GM12878 (cell line): ENCODE results near the gene FBXL16. TPM values are rescaled to one million over a fixed set of nuclear protein-coding genes. Genes with fewer than 3 reads are reported as not detected.

ENCODE experiments used
- CBX3 ChIP-seq: fragments of 200-600 bp; sonication (generic); IDR thresholded peaks from 2 replicates; pipeline ENCODE4 v1.6.1; 2016; ENCODE audit warnings: low read depth, borderline replicate concordance
- CBX5 ChIP-seq: sonication (generic); IDR thresholded peaks from 2 replicates; pipeline ENCODE4 v1.6.1; 2016; ENCODE audit warnings: low read depth, moderate library complexity, mild to moderate bottlenecking, inconsistent platforms
- DPF2 ChIP-seq: fragments of 450-650 bp; IDR thresholded peaks from 2 replicates; pipeline ENCODE4 v1.6.1; 2017; ENCODE audit warnings: mild to moderate bottlenecking
- EZH2 ChIP-seq: IDR thresholded peaks from 2 replicates; pipeline ENCODE4 v1.6.1; 2012; ENCODE audit warnings: low read depth, mild to moderate bottlenecking, control low read depth, inconsistent platforms, low read length, borderline replicate concordance; ENCODE audit not compliant: control insufficient read depth
- FOXM1 ChIP-seq: IDR thresholded peaks from 2 replicates; pipeline ENCODE4 v1.6.1; 2012; ENCODE audit warnings: low read depth, mild to moderate bottlenecking, inconsistent platforms, low read length, moderate library complexity
- HDAC6 ChIP-seq: fragments of 200-600 bp; sonication (generic); IDR thresholded peaks from one replicate; pipeline ENCODE4 v1.8.0; 2017; ENCODE audit warnings: antibody characterized with exemption; ENCODE audit not compliant: unreplicated experiment
- IKZF1 ChIP-seq: fragments of 450-650 bp; conservative IDR thresholded peaks from 2 replicates; pipeline ENCODE4 v1.6.1; 2017; ENCODE audit warnings: antibody characterized with exemption, mild to moderate bottlenecking
- JUND ChIP-seq: IDR thresholded peaks from 2 replicates; pipeline ENCODE4 v1.6.1; 2012; ENCODE audit warnings: low read depth, mild to moderate bottlenecking, low read length, improper control_type of control experiment, moderate library complexity
- MEF2A ChIP-seq: IDR thresholded peaks from 2 replicates; pipeline ENCODE4 v1.6.1; 2011; ENCODE audit warnings: low read depth, mild to moderate bottlenecking, low read length, moderate library complexity; ENCODE audit not compliant: insufficient read depth
- RAD21 ChIP-seq: IDR thresholded peaks from 2 replicates; pipeline ENCODE4 v1.6.1; 2011; ENCODE audit warnings: mild to moderate bottlenecking, low read depth, low read length, moderate library complexity; ENCODE audit not compliant: insufficient read depth
- RAD51 ChIP-seq: fragments of 450-650 bp; IDR thresholded peaks from 2 replicates; pipeline ENCODE4 v1.6.1; 2016; ENCODE audit warnings: moderate library complexity, mild to moderate bottlenecking, inconsistent platforms
- RB1 ChIP-seq: fragments of 450-650 bp; formaldehyde crosslinking; IDR thresholded peaks from 2 replicates; pipeline ENCODE4 v1.6.1; 2017; ENCODE audit warnings: mild to moderate bottlenecking, borderline replicate concordance
- RELA ChIP-seq: fragments of 450-650 bp; IDR thresholded peaks from 2 replicates; pipeline ENCODE4 v1.8.0; 2014; ENCODE audit warnings: borderline replicate concordance; ENCODE audit not compliant: partially characterized antibody
- SRF ChIP-seq, 2 experiments: IDR thresholded peaks; 2 replicates each; pipeline ENCODE4 v1.6.1; 2011; ENCODE audit warnings: low read depth in 2 of 2, low read length in 2 of 2, mild to moderate bottlenecking in 1 of 2, moderate library complexity in 1 of 2
- TAF1 ChIP-seq: IDR thresholded peaks from 2 replicates; pipeline ENCODE4 v1.6.1; 2011; ENCODE audit warnings: mild to moderate bottlenecking, low read depth, low read length, borderline replicate concordance
- ZNF24 ChIP-seq: fragments of 450-650 bp; IDR thresholded peaks from 2 replicates; pipeline ENCODE4 v1.6.1; 2017; ENCODE audit warnings: antibody characterized with exemption, mild to moderate bottlenecking
- ZNF384 ChIP-seq: IDR thresholded peaks from 2 replicates; pipeline ENCODE4 v1.6.1; 2012; ENCODE audit warnings: low read depth, mild to moderate bottlenecking, low read length, improper control_type of control experiment, borderline replicate concordance
- ZSCAN29 ChIP-seq: fragments of 450-650 bp; IDR thresholded peaks from 2 replicates; pipeline ENCODE4 v1.6.1; 2017; ENCODE audit warnings: mild to moderate bottlenecking, moderate library complexity
- polyA plus RNA-seq, 11 experiments: library from polyadenylated mRNA; depleted of rRNA in 4 of 11; unstranded in 6 of 11; stranded (reverse) in 5 of 11; fragments of >200 nt; fragmentation: Nextera tagmentation in 4 of 11; fragmentation: Illumina TruSeq in 1 of 11; extraction: Ambion mirVana in 4 of 11; extraction: Trizol in 1 of 11; gene quantifications; 1 replicate in 1 of 11; 2 replicates in 10 of 11; pipeline versions ENCODE4 v1.2.1 to v1.2.3, GENCODE V29; 2011 to 2016; ENCODE audit warnings: inconsistent platforms in 2 of 11, missing spikeins in 2 of 11, low read depth in 1 of 11
- total RNA-seq, 4 experiments: library from RNA; depleted of rRNA in 3 of 4; stranded (reverse); fragments of >200 nt in 3 of 4; fragmentation: Illumina TruSeq in 1 of 4; extraction: Trizol in 1 of 4; gene quantifications; 2 replicates each; pipeline versions ENCODE4 v1.2.1 to v1.2.3, GENCODE V29; 2013 to 2021
- TF ChIP-seq, protein P1 (sequence below): fragments of 450-650 bp; IDR thresholded peaks from 2 replicates; pipeline ENCODE4 v1.6.1; 2014; ENCODE audit warnings: mild to moderate bottlenecking
- TF ChIP-seq, protein P2 (sequence below): IDR thresholded peaks from 2 replicates; pipeline ENCODE4 v1.6.1; 2012; ENCODE audit warnings: low read depth, low read length, improper control_type of control experiment
- TF ChIP-seq, protein P3 (sequence below): IDR thresholded peaks from 2 replicates; pipeline ENCODE4 v1.6.1; 2011; ENCODE audit warnings: borderline replicate concordance, low read depth, mild to moderate bottlenecking, moderate library complexity, mixed read lengths, low read length; ENCODE audit not compliant: insufficient read depth; ENCODE audit errors: extremely low read length
- TF ChIP-seq, protein P4 (sequence below): fragments of 450-650 bp; IDR thresholded peaks from 2 replicates; pipeline ENCODE4 v1.6.1; 2017; ENCODE audit warnings: low read depth, mild to moderate bottlenecking, moderate library complexity
- TF ChIP-seq, protein P5 (sequence below): fragments of 450-650 bp; IDR thresholded peaks from 2 replicates; pipeline ENCODE4 v1.6.1; 2018; ENCODE audit warnings: borderline replicate concordance, mild to moderate bottlenecking; ENCODE audit not compliant: partially characterized antibody

Gene FBXL16
- total and polyA plus RNA-seq, 10 of the 15 experiments (the other 5 are each of a cell fraction or from before 2014, with no cell fraction given): 0.13 to 1.4 (median 0.24) TPM

DNA sequence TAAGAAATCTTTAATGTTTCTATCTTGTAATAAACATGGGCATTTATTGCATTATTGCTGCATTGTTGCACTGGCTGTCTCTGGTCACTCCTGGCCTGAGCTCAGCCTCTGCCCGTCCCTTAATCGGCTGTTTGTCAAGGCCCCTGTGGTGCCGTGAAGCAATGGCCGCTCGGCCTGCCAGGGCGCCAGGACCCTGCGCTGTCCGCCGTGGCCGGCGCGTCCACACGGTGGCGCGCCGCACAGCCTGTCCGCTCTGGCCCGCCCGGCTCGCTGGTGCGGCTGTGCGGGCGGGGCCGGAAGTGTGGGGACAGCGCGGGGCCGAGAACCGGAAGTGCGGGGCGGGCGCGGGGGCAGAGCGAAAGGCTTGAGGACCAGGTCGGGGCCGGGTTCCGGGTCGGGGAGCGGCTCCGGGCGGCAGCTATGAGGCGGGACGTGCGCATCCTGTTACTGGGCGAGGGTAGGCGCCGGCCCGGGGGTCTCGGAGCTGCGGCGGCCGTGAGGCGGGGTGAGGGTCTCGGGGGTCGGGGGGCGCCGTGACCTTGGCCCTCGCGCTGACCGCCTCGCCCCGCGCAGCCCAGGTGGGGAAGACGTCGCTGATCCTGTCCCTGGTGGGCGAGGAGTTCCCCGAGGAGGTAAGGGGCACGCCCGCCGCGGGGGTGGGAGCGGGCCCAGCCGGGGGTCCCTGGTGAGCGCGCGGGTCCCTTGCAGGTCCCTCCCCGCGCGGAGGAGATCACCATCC lies 37.7 kb downstream of the FBXL16 start, which contains the start of gene RHOT2 (continued):
- TF ChIP-seq, protein P1, sequence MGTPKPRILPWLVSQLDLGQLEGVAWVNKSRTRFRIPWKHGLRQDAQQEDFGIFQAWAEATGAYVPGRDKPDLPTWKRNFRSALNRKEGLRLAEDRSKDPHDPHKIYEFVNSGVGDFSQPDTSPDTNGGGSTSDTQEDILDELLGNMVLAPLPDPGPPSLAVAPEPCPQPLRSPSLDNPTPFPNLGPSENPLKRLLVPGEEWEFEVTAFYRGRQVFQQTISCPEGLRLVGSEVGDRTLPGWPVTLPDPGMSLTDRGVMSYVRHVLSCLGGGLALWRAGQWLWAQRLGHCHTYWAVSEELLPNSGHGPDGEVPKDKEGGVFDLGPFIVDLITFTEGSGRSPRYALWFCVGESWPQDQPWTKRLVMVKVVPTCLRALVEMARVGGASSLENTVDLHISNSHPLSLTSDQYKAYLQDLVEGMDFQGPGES: no peak
- no peak for TF ChIP-seq CBX3
- TF ChIP-seq, protein P2, sequence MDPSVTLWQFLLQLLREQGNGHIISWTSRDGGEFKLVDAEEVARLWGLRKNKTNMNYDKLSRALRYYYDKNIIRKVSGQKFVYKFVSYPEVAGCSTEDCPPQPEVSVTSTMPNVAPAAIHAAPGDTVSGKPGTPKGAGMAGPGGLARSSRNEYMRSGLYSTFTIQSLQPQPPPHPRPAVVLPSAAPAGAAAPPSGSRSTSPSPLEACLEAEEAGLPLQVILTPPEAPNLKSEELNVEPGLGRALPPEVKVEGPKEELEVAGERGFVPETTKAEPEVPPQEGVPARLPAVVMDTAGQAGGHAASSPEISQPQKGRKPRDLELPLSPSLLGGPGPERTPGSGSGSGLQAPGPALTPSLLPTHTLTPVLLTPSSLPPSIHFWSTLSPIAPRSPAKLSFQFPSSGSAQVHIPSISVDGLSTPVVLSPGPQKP: peak; percentile 90
- 0 out of 4 replicates have a peak, but pooled peaks of 1 of the 2 experiments have one; percentile 51 for TF ChIP-seq SRF (IDR thresholded peaks at IDR 0.05; ENCODE audit: low read depth in 2 of 2, low read length in 2 of 2)
- TF ChIP-seq, protein P3, sequence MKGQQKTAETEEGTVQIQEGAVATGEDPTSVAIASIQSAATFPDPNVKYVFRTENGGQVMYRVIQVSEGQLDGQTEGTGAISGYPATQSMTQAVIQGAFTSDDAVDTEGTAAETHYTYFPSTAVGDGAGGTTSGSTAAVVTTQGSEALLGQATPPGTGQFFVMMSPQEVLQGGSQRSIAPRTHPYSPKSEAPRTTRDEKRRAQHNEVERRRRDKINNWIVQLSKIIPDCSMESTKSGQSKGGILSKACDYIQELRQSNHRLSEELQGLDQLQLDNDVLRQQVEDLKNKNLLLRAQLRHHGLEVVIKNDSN: no peak
- TF ChIP-seq ZNF24: peak; percentile 90
- no peak for TF ChIP-seq EZH2
- TF ChIP-seq RB1: peak; percentile 97
- peak; percentile 72; the same call in 1 of the 2 replicates for TF ChIP-seq DPF2
- peak; percentile 81; the same call in 1 of the 2 replicates for TF ChIP-seq MEF2A
- TF ChIP-seq JUND: no peak
- TF ChIP-seq FOXM1: no peak
- peak; percentile 89 for TF ChIP-seq RELA
- TF ChIP-seq, protein P4, sequence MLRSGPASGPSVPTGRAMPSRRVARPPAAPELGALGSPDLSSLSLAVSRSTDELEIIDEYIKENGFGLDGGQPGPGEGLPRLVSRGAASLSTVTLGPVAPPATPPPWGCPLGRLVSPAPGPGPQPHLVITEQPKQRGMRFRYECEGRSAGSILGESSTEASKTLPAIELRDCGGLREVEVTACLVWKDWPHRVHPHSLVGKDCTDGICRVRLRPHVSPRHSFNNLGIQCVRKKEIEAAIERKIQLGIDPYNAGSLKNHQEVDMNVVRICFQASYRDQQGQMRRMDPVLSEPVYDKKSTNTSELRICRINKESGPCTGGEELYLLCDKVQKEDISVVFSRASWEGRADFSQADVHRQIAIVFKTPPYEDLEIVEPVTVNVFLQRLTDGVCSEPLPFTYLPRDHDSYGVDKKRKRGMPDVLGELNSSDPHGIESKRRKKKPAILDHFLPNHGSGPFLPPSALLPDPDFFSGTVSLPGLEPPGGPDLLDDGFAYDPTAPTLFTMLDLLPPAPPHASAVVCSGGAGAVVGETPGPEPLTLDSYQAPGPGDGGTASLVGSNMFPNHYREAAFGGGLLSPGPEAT: no peak
- peak; percentile 84 for TF ChIP-seq ZSCAN29
- TF ChIP-seq TAF1: peak; percentile 77; the same call in 1 of the 2 replicates
- TF ChIP-seq HDAC6: no peak
- no peak for TF ChIP-seq ZNF384
- no peak for TF ChIP-seq RAD21
- peak; percentile 93 for TF ChIP-seq IKZF1
- no peak for TF ChIP-seq RAD51
- TF ChIP-seq CBX5: no peak
- TF ChIP-seq, protein P5, sequence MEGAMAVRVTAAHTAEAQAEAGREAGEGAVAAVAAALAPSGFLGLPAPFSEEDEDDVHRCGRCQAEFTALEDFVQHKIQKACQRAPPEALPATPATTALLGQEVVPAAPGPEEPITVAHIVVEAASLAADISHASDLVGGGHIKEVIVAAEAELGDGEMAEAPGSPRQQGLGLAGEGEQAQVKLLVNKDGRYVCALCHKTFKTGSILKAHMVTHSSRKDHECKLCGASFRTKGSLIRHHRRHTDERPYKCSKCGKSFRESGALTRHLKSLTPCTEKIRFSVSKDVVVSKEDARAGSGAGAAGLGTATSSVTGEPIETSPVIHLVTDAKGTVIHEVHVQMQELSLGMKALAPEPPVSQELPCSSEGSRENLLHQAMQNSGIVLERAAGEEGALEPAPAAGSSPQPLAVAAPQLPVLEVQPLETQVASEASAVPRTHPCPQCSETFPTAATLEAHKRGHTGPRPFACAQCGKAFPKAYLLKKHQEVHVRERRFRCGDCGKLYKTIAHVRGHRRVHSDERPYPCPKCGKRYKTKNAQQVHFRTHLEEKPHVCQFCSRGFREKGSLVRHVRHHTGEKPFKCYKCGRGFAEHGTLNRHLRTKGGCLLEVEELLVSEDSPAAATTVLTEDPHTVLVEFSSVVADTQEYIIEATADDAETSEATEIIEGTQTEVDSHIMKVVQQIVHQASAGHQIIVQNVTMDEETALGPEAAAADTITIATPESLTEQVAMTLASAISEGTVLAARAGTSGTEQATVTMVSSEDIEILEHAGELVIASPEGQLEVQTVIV: no peak
